Natural killer cell (primary cell): ENCODE results near the gene CGNL1. TPM values are rescaled to one million over a fixed set of nuclear protein-coding genes. Genes with fewer than 3 reads are reported as not detected.

Experiments used
- ATAC-seq, 3 donors: fragments of 150-1000 bp in 2 of 3; fragments of 200-7000 bp in 1 of 3; cut with Tn5 transposase; 1 replicate in 1 of 3; 2 replicates in 2 of 3; pipeline ENCODE4 v1.10.0; 2021; ENCODE audit warnings: mild to moderate bottlenecking in 2 of 3, moderate library complexity in 2 of 3
- DNase-seq, 2 donors: peaks; one replicate each; pipeline versions ENCODE4 v3.0.0 to v3.0.0-alpha.2; 2013 to 2021; ENCODE audit warnings: mixed read lengths in 1 of 2
- H3K27ac ChIP-seq: one replicate; pipeline ENCODE4 v1.5.1; 2013; ENCODE audit warnings: mild to moderate bottlenecking, low read length
- H3K27me3 ChIP-seq: one replicate; pipeline ENCODE4 v1.6.1; 2013; ENCODE audit warnings: low read length; ENCODE audit not compliant: control insufficient read depth, insufficient read depth
- H3K36me3 ChIP-seq: one replicate; pipeline ENCODE4 v1.6.1; 2013; ENCODE audit warnings: low read length; ENCODE audit not compliant: control insufficient read depth, insufficient read depth
- H3K4me1 ChIP-seq: one replicate; pipeline ENCODE4 v1.6.1; 2013; ENCODE audit warnings: low read length; ENCODE audit not compliant: control insufficient read depth, insufficient read depth
- H3K4me3 ChIP-seq: one replicate; pipeline ENCODE4 v1.5.1; 2013; ENCODE audit warnings: low read length
- H3K9me3 ChIP-seq: one replicate; pipeline ENCODE4 v1.6.1; 2013; ENCODE audit warnings: low read length; ENCODE audit not compliant: control insufficient read depth, insufficient read depth
- H3K27ac Mint-ChIP-seq, 2 donors: one replicate each; pipeline ENCODE4 v1.8.0; 2022; ENCODE audit warnings: mild to moderate bottlenecking in 2 of 2, mixed read lengths in 2 of 2, moderate library complexity in 1 of 2
- H3K27me3 Mint-ChIP-seq, 2 donors: one replicate each; pipeline ENCODE4 v1.8.0; 2022; ENCODE audit warnings: low read depth in 2 of 2, mixed read lengths in 2 of 2
- H3K36me3 Mint-ChIP-seq: one replicate; pipeline ENCODE4 v1.8.0; 2022; ENCODE audit warnings: mixed read lengths
- H3K4me1 Mint-ChIP-seq, 2 donors: one replicate each; pipeline ENCODE4 v1.8.0; 2022; ENCODE audit warnings: mixed read lengths in 2 of 2
- H3K4me3 Mint-ChIP-seq: one replicate; pipeline ENCODE4 v1.8.0; 2022; ENCODE audit warnings: mild to moderate bottlenecking, moderate library complexity, mixed read lengths
- H3K9me3 Mint-ChIP-seq, 2 donors: one replicate each; pipeline ENCODE4 v1.8.0; 2022; ENCODE audit warnings: mixed read lengths in 2 of 2
- CTCF ChIP-seq: fragments of 200-600 bp; IDR thresholded peaks from one replicate; pipeline ENCODE4 v1.8.0; 2022; ENCODE audit warnings: antibody characterized with exemption
- WGBS: methylation state at CpG from one replicate; pipeline ENCODE4 v1.1.7; 2013; ENCODE audit warnings: missing lambda C conversion rate; ENCODE audit not compliant: insufficient coverage; 5-methylcytosine and 5-hydroxymethylcytosine counted together
- intact Hi-C: fragments of 100-400 bp; cut with micrococcal nuclease; formaldehyde crosslinking; loops from one replicate; pipeline ENCODE4 v1.14.2; 2022
- total RNA-seq, 4 donors: library from RNA; stranded (reverse); fragments of 120-200 nt in 1 of 4; gene quantifications; one replicate each; pipeline versions ENCODE4 v1.2.3 to v1.2.4, GENCODE V29; 2013 to 2022

The CGNL1 gene
- total RNA-seq, 3 donors from 2014 or later (not counting 1 experiment from before 2014, with no cell fraction given): not detected

- no peak overlapping the region for H3K4me3 ChIP-seq
- Mint-ChIP-seq H3K27ac (no peak overlapping the region), H3K36me3 (no peaks in the 10 kb centered on the region), H3K4me3 (no peak overlapping the region), H3K27me3 (peaks cover 14 to 25% of the 10 kb centered on the region in 2 donors), H3K9me3 (no peaks in the 10 kb centered on the region), H3K4me1 (no peaks in the 10 kb centered on the region)
- no peak overlapping the region for H3K27ac ChIP-seq
- ATAC-seq: no peak
- H3K4me1 ChIP-seq: no peaks in the 10 kb centered on the region
- intact Hi-C loops: no loop called here
- WGBS: 84% methylated on average over 4 of the region's 4 CpGs
- H3K27me3 ChIP-seq: no peaks in the 10 kb centered on the region
- no peaks in the 10 kb centered on the region for H3K9me3 ChIP-seq
- no peaks in the 10 kb centered on the region for H3K36me3 ChIP-seq
- no peak for DNase-seq
- TF ChIP-seq CTCF: no peak
Observed at GRCh38 chr15:57356636-57357035, 19.7 kb upstream of the CGNL1 start.

- Mint-ChIP-seq H3K9me3 (no peaks in the 10 kb centered on the region), H3K27ac (no peak overlapping the region), H3K36me3 (no peaks in the 10 kb centered on the region), H3K4me1 (no peaks in the 10 kb centered on the region), H3K27me3 (peaks cover 14 to 23% of the 10 kb centered on the region in 2 donors), H3K4me3 (no peak overlapping the region)
- intact Hi-C loops: no loop called here
- H3K9me3 ChIP-seq: no peaks in the 10 kb centered on the region
- no peak overlapping the region for H3K27ac ChIP-seq
- no peak for DNase-seq
- no CpG with 5 or more reads among the region's 1 CpG for WGBS
- no peak for TF ChIP-seq CTCF
- H3K36me3 ChIP-seq: no peaks in the 10 kb centered on the region
- no peaks in the 10 kb centered on the region for H3K4me1 ChIP-seq
- no peak overlapping the region for H3K4me3 ChIP-seq
- no peak for ATAC-seq
- H3K27me3 ChIP-seq: no peaks in the 10 kb centered on the region
Observed at GRCh38 chr15:57357799-57358198, 18.5 kb upstream of the CGNL1 start.

- 50% methylated on average over 1 of the region's 2 CpGs for WGBS
- no peak for TF ChIP-seq CTCF
- no peak overlapping the region for H3K4me3 ChIP-seq
- Mint-ChIP-seq H3K27ac (no peak overlapping the region), H3K36me3 (no peaks in the 10 kb centered on the region), H3K4me1 (no peaks in the 10 kb centered on the region), H3K9me3 (no peaks in the 10 kb centered on the region), H3K4me3 (no peak overlapping the region), H3K27me3 (peaks cover 14 to 17% of the 10 kb centered on the region in 2 donors)
- ATAC-seq: no peak
- no peaks in the 10 kb centered on the region for H3K4me1 ChIP-seq
- H3K27me3 ChIP-seq: no peaks in the 10 kb centered on the region
- H3K9me3 ChIP-seq: no peaks in the 10 kb centered on the region
- H3K27ac ChIP-seq: no peak overlapping the region
- no peak for DNase-seq
- intact Hi-C loops: no loop called here
- H3K36me3 ChIP-seq: no peaks in the 10 kb centered on the region
Observed at GRCh38 chr15:57358571-57358970, 17.7 kb upstream of the CGNL1 start.

GRCh38 chr15:57363661-57364060 lies 12.6 kb upstream of the CGNL1 start:
- Mint-ChIP-seq H3K4me1 (no peaks in the 10 kb centered on the region), H3K9me3 (no peaks in the 10 kb centered on the region), H3K27ac (no peak overlapping the region), H3K27me3 (no peaks in the 10 kb centered on the region), H3K36me3 (no peaks in the 10 kb centered on the region), H3K4me3 (no peak overlapping the region)
- no peaks in the 10 kb centered on the region for H3K4me1 ChIP-seq
- intact Hi-C loops: no loop called here
- no peak overlapping the region for H3K27ac ChIP-seq
- WGBS: no CpG with 5 or more reads among the region's 1 CpG
- TF ChIP-seq CTCF: no peak
- no peak for ATAC-seq
- H3K27me3 ChIP-seq: no peaks in the 10 kb centered on the region
- no peak overlapping the region for H3K4me3 ChIP-seq
- no peaks in the 10 kb centered on the region for H3K9me3 ChIP-seq
- H3K36me3 ChIP-seq: no peaks in the 10 kb centered on the region
- DNase-seq: no peak
